Esophagus (tissue), 2 donors: ENCODE data around the gene SSR1. TPM values are rescaled to one million over a fixed set of nuclear protein-coding genes. Genes with fewer than 3 reads are reported as not detected.

ENCODE experiments used
- H3K27ac ChIP-seq, 2 donors: one replicate each; pipeline ENCODE4 v1.5.1; 2013; ENCODE audit warnings: low read depth in 2 of 2, mild to moderate bottlenecking in 2 of 2, inconsistent platforms in 1 of 2, low read length in 1 of 2, moderate library complexity in 1 of 2
- H3K27me3 ChIP-seq, 2 donors: one replicate each; pipeline ENCODE4 v1.6.1; 2013; ENCODE audit warnings: low read length in 2 of 2, control low read depth in 1 of 2, mild to moderate bottlenecking in 1 of 2; ENCODE audit not compliant: insufficient read depth in 2 of 2, control insufficient read depth in 1 of 2
- H3K36me3 ChIP-seq, 2 donors: one replicate each; pipeline ENCODE4 v1.6.1; 2013; ENCODE audit warnings: low read length in 1 of 2; ENCODE audit not compliant: control insufficient read depth in 2 of 2, insufficient read depth in 2 of 2
- H3K4me1 ChIP-seq, 2 donors: one replicate each; pipeline ENCODE4 v1.6.1; 2013; ENCODE audit warnings: low read length in 1 of 2; ENCODE audit not compliant: control insufficient read depth in 2 of 2, insufficient read depth in 2 of 2
- H3K4me3 ChIP-seq, 2 donors: one replicate each; pipeline ENCODE4 v1.5.1; 2013; ENCODE audit warnings: low read length in 2 of 2, mild to moderate bottlenecking in 2 of 2, low read depth in 1 of 2, moderate library complexity in 1 of 2
- H3K9me3 ChIP-seq, 2 donors: one replicate each; pipeline ENCODE4 v1.6.1; 2013; ENCODE audit warnings: mild to moderate bottlenecking in 2 of 2, low read depth in 1 of 2, low read length in 1 of 2, moderate library complexity in 1 of 2; ENCODE audit not compliant: control insufficient read depth in 2 of 2, insufficient read depth in 1 of 2
- WGBS, 2 donors: extraction: QIAGEN DNeasy Blood & Tissue Kit; methylation state at CpG; one replicate each; pipeline ENCODE4 v1.1.7; 2013; 5-methylcytosine and 5-hydroxymethylcytosine counted together
- polyA plus RNA-seq, 2 donors: library from polyadenylated mRNA; stranded (reverse); fragments of 200-250 nt; gene quantifications; one replicate each; pipeline ENCODE4 v1.2.3, GENCODE V29; 2013
- donor health status: healthy with polysubstance abuse.
- donor health status: Bipolar disorder and iron deficiency.

The SSR1 gene
- polyA plus RNA-seq, 2 donors, result 14.4 to 47.4 TPM

DNA sequence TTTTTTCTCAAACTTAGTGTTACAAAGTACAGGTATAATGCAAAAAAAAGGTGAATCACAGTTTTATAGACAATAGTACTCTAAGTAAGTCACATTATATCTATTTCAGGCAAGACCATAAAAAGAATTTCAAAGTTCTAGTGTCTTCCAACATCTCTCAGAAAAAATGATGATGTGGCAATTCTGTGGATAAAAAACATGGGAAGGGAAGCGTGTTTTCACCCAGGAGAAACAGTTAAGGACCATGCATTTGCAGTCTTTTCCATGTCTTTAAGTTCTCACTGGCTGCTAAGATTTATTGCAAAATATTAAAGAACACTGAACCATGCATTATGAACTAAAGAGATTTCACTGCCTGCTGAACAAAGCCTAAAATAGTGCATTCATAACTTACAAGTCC lies 1.8 kb downstream of the SSR1 start:
- Histone ChIP-seq H3K36me3 (peaks cover 4 to 6% of the 10 kb centered on the region in 2 donors), H3K27ac (no peak overlapping the region), H3K4me3 (no peak overlapping the region), H3K4me1 (peaks cover 0 to 3% of the 10 kb centered on the region in 2 donors), H3K9me3 (no peaks in the 10 kb centered on the region), H3K27me3 (no peaks in the 10 kb centered on the region)
- WGBS, 2 donors, result 61 to 66% methylated on average over 1 of the region's 1 CpG

DNA sequence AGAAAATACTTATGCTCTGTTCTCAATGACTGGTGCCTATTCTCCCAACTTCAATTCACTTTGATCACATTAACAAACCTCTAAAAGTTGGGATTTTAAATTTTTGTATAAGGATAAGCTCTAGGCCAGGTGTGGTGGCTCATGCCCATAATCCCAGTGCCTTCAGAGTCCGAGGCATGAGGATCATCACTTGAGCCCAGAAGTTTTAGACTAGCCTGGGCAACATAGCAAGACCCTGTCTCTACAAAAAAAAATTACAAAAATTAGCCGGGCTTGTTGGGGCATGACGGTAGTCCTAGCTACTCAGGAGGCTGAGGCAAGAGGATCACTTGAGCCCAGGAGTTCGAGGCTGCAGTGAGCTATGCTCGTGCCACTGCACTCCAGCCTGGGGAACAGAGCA lies 3.9 kb downstream of the SSR1 start:
- Histone ChIP-seq H3K36me3 (peaks cover 4 to 6% of the 10 kb centered on the region in 2 donors), H3K9me3 (no peaks in the 10 kb centered on the region), H3K4me1 (peaks cover 0 to 3% of the 10 kb centered on the region in 2 donors), H3K27ac (no peak overlapping the region), H3K4me3 (no peak overlapping the region), H3K27me3 (no peaks in the 10 kb centered on the region)
- 79 to 85% methylated on average over 5 of the region's 5 CpGs for WGBS, 2 donors

DNA sequence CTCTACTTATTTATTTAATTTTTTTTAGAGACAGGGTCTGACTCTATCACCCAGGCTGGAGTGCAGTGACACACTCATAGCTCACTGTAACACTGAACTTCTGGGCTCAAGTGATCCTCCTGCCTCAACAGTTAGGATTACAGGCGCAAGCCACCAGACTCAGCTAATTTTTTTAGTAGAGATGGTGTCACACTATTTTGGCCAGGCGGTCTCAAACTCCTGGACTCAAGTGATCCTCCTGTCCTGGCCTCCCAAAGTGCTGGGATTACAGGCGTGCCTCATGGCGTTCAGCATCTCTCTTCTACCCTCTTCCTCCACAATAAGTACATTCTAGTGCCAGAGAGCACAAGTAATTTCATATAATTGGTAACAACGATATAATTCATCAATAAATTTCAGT lies 5.5 kb downstream of the SSR1 start:
- H3K4me1 ChIP-seq, result no peaks in the 10 kb centered on the region
- no peaks in the 10 kb centered on the region for H3K27me3 ChIP-seq
- H3K9me3 ChIP-seq, result no peaks in the 10 kb centered on the region
- no peak overlapping the region for H3K27ac ChIP-seq
- WGBS, 2 donors, result 96 to 97% methylated on average over 5 of the region's 5 CpGs
- no peak overlapping the region for H3K4me3 ChIP-seq
- peaks cover 4 to 8% of the 10 kb centered on the region in 2 donors for H3K36me3 ChIP-seq

GRCh38 chr6:7304821-7305220 lies 8.2 kb downstream of the SSR1 start:
- Histone ChIP-seq H3K36me3 (peaks cover 12 to 13% of the 10 kb centered on the region in 2 donors), H3K27me3 (no peaks in the 10 kb centered on the region), H3K27ac (no peak overlapping the region), H3K4me1 (no peaks in the 10 kb centered on the region), H3K9me3 (no peaks in the 10 kb centered on the region), H3K4me3 (no peak overlapping the region)
- WGBS, 2 donors, result 61 to 78% methylated on average over 1 of the region's 1 CpG

DNA sequence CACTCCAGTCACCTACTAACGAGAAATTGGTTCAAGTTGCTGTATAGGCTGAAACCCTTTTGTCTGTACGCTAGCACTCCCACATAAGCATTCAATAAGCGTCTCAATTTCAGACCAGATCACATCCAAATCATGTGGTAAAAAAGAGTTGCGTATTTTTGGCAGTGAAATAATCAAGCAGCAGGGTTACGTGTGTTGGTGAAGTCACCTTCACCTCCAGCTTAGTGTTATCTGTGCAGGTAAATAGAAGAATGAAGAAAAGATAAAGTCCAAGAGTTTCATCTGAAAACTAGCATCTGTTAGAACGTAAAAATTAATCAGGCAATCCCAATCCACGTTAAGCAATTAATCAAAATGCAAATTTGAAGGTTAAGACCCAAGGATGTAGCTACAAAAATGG lies 11.3 kb downstream of the SSR1 start:
- Histone ChIP-seq H3K36me3 (peaks cover 8 to 17% of the 10 kb centered on the region in 2 donors), H3K4me1 (no peaks in the 10 kb centered on the region)

GRCh38 chr6:7300926-7301325 lies 12.1 kb downstream of the SSR1 start:
- Histone ChIP-seq H3K36me3 (peaks cover 8 to 17% of the 10 kb centered on the region in 2 donors), H3K4me1 (no peaks in the 10 kb centered on the region), H3K4me3 (no peak overlapping the region), H3K27me3 (no peaks in the 10 kb centered on the region), H3K27ac (no peak overlapping the region), H3K9me3 (no peaks in the 10 kb centered on the region)
- 84 to 86% methylated on average over 5 of the region's 5 CpGs for WGBS, 2 donors

More for the DNA sequence above, 11.3 kb downstream of the SSR1 start:
- Histone ChIP-seq H3K4me3 (no peak overlapping the region), H3K27ac (no peak overlapping the region), H3K27me3 (no peaks in the 10 kb centered on the region), H3K9me3 (no peaks in the 10 kb centered on the region)
- 80 to 90% methylated on average over 7 of the region's 7 CpGs for WGBS, 2 donors

DNA sequence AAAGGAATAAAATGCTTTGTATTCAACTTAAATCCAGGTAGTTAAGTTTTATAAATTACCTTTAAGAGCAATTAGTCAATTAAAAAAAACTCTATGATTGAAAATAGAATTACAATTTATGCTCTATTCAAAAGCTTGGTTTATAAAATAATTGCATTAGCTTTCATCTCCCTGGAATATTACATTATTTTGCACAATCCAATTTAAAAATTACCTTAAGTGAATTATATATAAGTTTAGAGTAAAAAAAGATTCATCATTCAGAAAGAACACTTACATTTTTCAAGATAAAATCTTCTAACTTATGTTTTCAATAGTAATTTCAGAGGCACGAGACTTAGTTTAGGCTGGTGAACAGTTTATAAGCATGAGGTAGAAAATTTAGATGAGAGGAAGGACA lies 14.9 kb downstream of the SSR1 start:
- peaks cover 10 to 17% of the 10 kb centered on the region in 2 donors for H3K36me3 ChIP-seq
- WGBS, 2 donors, result 86 to 96% methylated on average over 1 of the region's 1 CpG
- H3K4me1 ChIP-seq, result no peaks in the 10 kb centered on the region
- H3K4me3 ChIP-seq, result no peak overlapping the region
- H3K27ac ChIP-seq, result no peak overlapping the region
- H3K9me3 ChIP-seq, result no peaks in the 10 kb centered on the region
- H3K27me3 ChIP-seq, result no peaks in the 10 kb centered on the region

DNA sequence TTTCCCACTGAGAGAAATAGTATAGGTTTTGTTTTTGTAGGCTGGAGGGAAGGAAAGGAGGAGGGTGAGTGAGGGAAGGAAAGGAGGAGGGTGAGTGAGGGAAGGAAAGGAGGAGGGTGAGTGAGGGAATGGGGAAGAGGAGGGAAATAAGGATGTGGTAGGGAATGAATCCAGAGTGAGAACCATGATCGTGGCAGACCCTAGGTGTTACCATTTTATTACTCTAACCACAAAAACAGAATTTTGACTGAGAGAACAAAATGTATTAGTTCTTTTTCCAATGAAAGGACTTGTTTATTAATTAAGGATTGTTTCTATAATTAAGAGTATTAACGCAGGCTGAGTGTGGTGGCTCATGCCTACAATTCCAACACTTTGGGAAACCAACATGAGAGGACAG lies 16.4 kb downstream of the SSR1 start:
- H3K36me3 ChIP-seq, result peaks cover 8 to 18% of the 10 kb centered on the region in 2 donors
- no peak overlapping the region for H3K4me3 ChIP-seq
- no peaks in the 10 kb centered on the region for H3K27me3 ChIP-seq
- H3K9me3 ChIP-seq, result no peaks in the 10 kb centered on the region
- 92 to 98% methylated on average over 2 of the region's 2 CpGs for WGBS, 2 donors
- H3K27ac ChIP-seq, result no peak overlapping the region
- no peaks in the 10 kb centered on the region for H3K4me1 ChIP-seq

GRCh38 chr6:7295916-7296315 lies 17.1 kb downstream of the SSR1 start:
- H3K9me3 ChIP-seq, result no peaks in the 10 kb centered on the region
- no peak overlapping the region for H3K27ac ChIP-seq
- no peak overlapping the region for H3K4me3 ChIP-seq
- H3K36me3 ChIP-seq, result peaks cover 4 to 16% of the 10 kb centered on the region in 2 donors
- no peaks in the 10 kb centered on the region for H3K4me1 ChIP-seq
- 91% methylated on average over 3 of the region's 3 CpGs for WGBS, 2 donors
- H3K27me3 ChIP-seq, result no peaks in the 10 kb centered on the region

GRCh38 chr6:7292596-7293255 lies 20.3 kb downstream of the SSR1 start:
- Histone ChIP-seq H3K27me3 (no peaks in the 10 kb centered on the region), H3K9me3 (no peaks in the 10 kb centered on the region), H3K36me3 (peaks cover 2 to 8% of the 10 kb centered on the region in 2 donors), H3K4me1 (no peaks in the 10 kb centered on the region), H3K4me3 (no peak overlapping the region), H3K27ac (no peak overlapping the region)
- 81 to 85% methylated on average over 6 of the region's 6 CpGs for WGBS, 2 donors
